Endothelial cell of umbilical vein (primary cell): ENCODE data around the gene ALDH3A2. TPM values are rescaled to one million over a fixed set of nuclear protein-coding genes. Genes with fewer than 3 reads are reported as not detected.

Source experiments
- BruUV-seq: library from RNA; stranded (reverse); fragments of 400-500 nt; replicated peaks from 2 replicates; lab custom pipeline; 2021; lab: Mats Ljungman, UMichigan
- CTCF ChIA-PET: fragments of 300-600, 350-600 bp; sonication (Branson Sonifier 250); formaldehyde crosslinking; loops from one replicate; lab custom pipeline; 2021; ENCODE audit warnings: antibody characterized with exemption, inconsistent platforms; lab: Charles Lee
- POLR2A ChIA-PET: fragments of 300-600, 350-600 bp; sonication (Branson Sonifier 250); formaldehyde crosslinking; loops from one replicate; lab custom pipeline; 2021; ENCODE audit warnings: antibody characterized with exemption, inconsistent platforms; lab: Charles Lee
- DNase-seq: peaks from one replicate; pipeline ENCODE4 v3.0.0-alpha.2; 2011; ENCODE audit warnings: low read depth, low spot score
- FAIRE-seq: peaks from 2 replicates; lab custom pipeline; 2011; peaks lifted over from hg19 to GRCh38; lab: Jason Lieb, UNC
- H2AFZ ChIP-seq: 2 replicates; pipeline ENCODE4 v1.6.0; 2012; ENCODE audit warnings: low read depth, low read length, control low read depth, inconsistent platforms
- H3K27ac ChIP-seq: 2 replicates; pipeline ENCODE4 v1.5.1; 2011; ENCODE audit warnings: low read depth, mild to moderate bottlenecking, control low read depth, low read length, moderate library complexity; ENCODE audit not compliant: insufficient read depth
- H3K27me3 ChIP-seq, 2 experiments: 2 replicates each; pipeline versions ENCODE4 v1.6.0 to v1.6.1; 2011; ENCODE audit warnings: low read length in 2 of 2, mixed read lengths in 1 of 2; ENCODE audit not compliant: control insufficient read depth in 2 of 2, insufficient read depth in 2 of 2
- H3K36me3 ChIP-seq, 2 experiments: 2 replicates in 1 of 2; 3 replicates in 1 of 2; pipeline ENCODE4 v1.5.1; 2011; ENCODE audit warnings: low read length in 2 of 2, mild to moderate bottlenecking in 1 of 2, moderate library complexity in 1 of 2; ENCODE audit not compliant: control insufficient read depth in 2 of 2, insufficient read depth in 2 of 2; ENCODE audit errors: extremely low read depth in 1 of 2
- H3K4me1 ChIP-seq: 3 replicates; pipeline ENCODE4 v1.5.1; 2011; ENCODE audit warnings: mild to moderate bottlenecking, low read length; ENCODE audit not compliant: control insufficient read depth, insufficient read depth; ENCODE audit errors: extremely low read depth
- H3K4me2 ChIP-seq: 2 replicates; pipeline ENCODE4 v1.6.1; 2011; ENCODE audit warnings: low read length, control low read depth, mixed read lengths; ENCODE audit not compliant: insufficient read depth
- H3K4me3 ChIP-seq, 3 experiments: fragments of 200-600 bp in 1 of 3; sonication (generic), shearing (Covaris generic) in 1 of 3; replicated peaks in 1 of 3; 2 replicates each; pipeline ENCODE4 v1.5.1; 2011 to 2016; ENCODE audit warnings: control low read depth in 3 of 3, low read length in 3 of 3, mild to moderate bottlenecking in 2 of 3, inconsistent platforms in 1 of 3, low read depth in 1 of 3, moderate library complexity in 1 of 3; ENCODE audit not compliant: insufficient read depth in 1 of 3
- H3K79me2 ChIP-seq: 2 replicates; pipeline ENCODE4 v1.6.0; 2012; ENCODE audit warnings: low read length, inconsistent platforms; ENCODE audit not compliant: control insufficient read depth, insufficient read depth
- H3K9ac ChIP-seq: replicated peaks from 2 replicates; pipeline ENCODE3; 2011; ENCODE audit warnings: low read length, control low read depth; ENCODE audit not compliant: insufficient read depth; ENCODE audit errors: extremely low read depth
- H3K9me1 ChIP-seq: replicated peaks from 3 replicates; pipeline ENCODE4 v1.6.0; 2011; ENCODE audit warnings: mild to moderate bottlenecking, low read length; ENCODE audit not compliant: control insufficient read depth, insufficient read depth; ENCODE audit errors: extremely low read depth
- H3K9me3 ChIP-seq: replicated peaks from 2 replicates; pipeline ENCODE4 v1.5.1; 2012; ENCODE audit warnings: low read length, inconsistent platforms; ENCODE audit not compliant: control insufficient read depth, insufficient read depth
- H4K20me1 ChIP-seq: replicated peaks from 2 replicates; pipeline ENCODE3; 2011; ENCODE audit warnings: mild to moderate bottlenecking, low read length; ENCODE audit not compliant: control insufficient read depth, insufficient read depth; ENCODE audit errors: extremely low read depth
- EZH2 ChIP-seq: IDR thresholded peaks from 2 replicates; pipeline ENCODE4 v1.6.1; 2012; ENCODE audit warnings: borderline replicate concordance, low read depth, mild to moderate bottlenecking, moderate library complexity, low read length, inconsistent platforms; ENCODE audit not compliant: severe bottlenecking
- FOS ChIP-seq: IDR thresholded peaks from 2 replicates; pipeline ENCODE4 v1.6.1; 2011; ENCODE audit warnings: mild to moderate bottlenecking, low read length, moderate library complexity, borderline replicate concordance; ENCODE audit not compliant: insufficient read depth
- GATA2 ChIP-seq: IDR thresholded peaks from 2 replicates; pipeline ENCODE4 v1.7.0; 2011; ENCODE audit warnings: low read depth, mild to moderate bottlenecking, moderate library complexity, mixed read lengths, low read length; ENCODE audit not compliant: insufficient read length, insufficient read depth
- JUN ChIP-seq: IDR thresholded peaks from 2 replicates; pipeline ENCODE4 v1.6.1; 2011; ENCODE audit warnings: borderline replicate concordance, low read depth; ENCODE audit not compliant: insufficient read length, insufficient read depth
- MYC ChIP-seq: IDR thresholded peaks from one replicate; pipeline ENCODE4 v1.6.1; 2011; ENCODE audit warnings: mild to moderate bottlenecking, low read depth, low read length
- POLR2A ChIP-seq: IDR thresholded peaks from 2 replicates; pipeline ENCODE4 v1.6.1; 2012; ENCODE audit warnings: low read depth, mild to moderate bottlenecking, control low read depth, low read length
- POLR2AphosphoS5 ChIP-seq: IDR thresholded peaks from 2 replicates; pipeline ENCODE4 v1.6.1; 2012; ENCODE audit warnings: low read depth, mild to moderate bottlenecking, control low read depth, low read length, moderate library complexity; ENCODE audit not compliant: insufficient read depth
- dilution Hi-C: fragments of 300-500 bp; cut with MboI; formaldehyde crosslinking; loops from one replicate; pipeline ENCODE4 v1.15.0; 2019; ENCODE audit warnings: low sequenced_read_pairs; ENCODE audit not compliant: extremely low pct_ligation_motif_present
- intact Hi-C: fragments of 100-400 bp; cut with micrococcal nuclease; formaldehyde crosslinking; loops from one replicate; pipeline ENCODE4 v1.10.0; 2022
- polyA plus RNA-seq, 4 experiments: library from polyadenylated mRNA; depleted of rRNA in 3 of 4; stranded (reverse) in 3 of 4; unstranded in 1 of 4; fragments of >200 nt; gene quantifications; 2 replicates each; pipeline versions ENCODE4 v1.2.1 to v1.2.3, GENCODE V29; 2011 to 2012; ENCODE audit warnings: missing spikeins in 1 of 4
- total RNA-seq: library from RNA; stranded (reverse); gene quantifications from 2 replicates; pipeline ENCODE4 v1.2.3, GENCODE V29; 2021
- TF ChIP-seq, protein P1 (sequence below), 2 donors: IDR thresholded peaks; 1 replicate in 1 of 2; 2 replicates in 1 of 2; pipeline ENCODE4 v1.5.1; 2011; ENCODE audit warnings: low read length in 2 of 2, mild to moderate bottlenecking in 2 of 2, moderate library complexity in 2 of 2, control low read depth in 1 of 2, inconsistent platforms in 1 of 2, low read depth in 1 of 2; ENCODE audit not compliant: insufficient read depth in 1 of 2; ENCODE audit errors: extremely low read depth in 1 of 2
- TF ChIP-seq, protein P2 (sequence below): IDR thresholded peaks from 2 replicates; pipeline ENCODE4 v1.6.1; 2011; ENCODE audit not compliant: insufficient read depth, insufficient read length

Gene ALDH3A2
- total and polyA plus RNA-seq, 2 donors (not counting 3 experiments of a cell fraction or from before 2014, with no cell fraction given): 16.7 to 36.5 TPM

DNA sequence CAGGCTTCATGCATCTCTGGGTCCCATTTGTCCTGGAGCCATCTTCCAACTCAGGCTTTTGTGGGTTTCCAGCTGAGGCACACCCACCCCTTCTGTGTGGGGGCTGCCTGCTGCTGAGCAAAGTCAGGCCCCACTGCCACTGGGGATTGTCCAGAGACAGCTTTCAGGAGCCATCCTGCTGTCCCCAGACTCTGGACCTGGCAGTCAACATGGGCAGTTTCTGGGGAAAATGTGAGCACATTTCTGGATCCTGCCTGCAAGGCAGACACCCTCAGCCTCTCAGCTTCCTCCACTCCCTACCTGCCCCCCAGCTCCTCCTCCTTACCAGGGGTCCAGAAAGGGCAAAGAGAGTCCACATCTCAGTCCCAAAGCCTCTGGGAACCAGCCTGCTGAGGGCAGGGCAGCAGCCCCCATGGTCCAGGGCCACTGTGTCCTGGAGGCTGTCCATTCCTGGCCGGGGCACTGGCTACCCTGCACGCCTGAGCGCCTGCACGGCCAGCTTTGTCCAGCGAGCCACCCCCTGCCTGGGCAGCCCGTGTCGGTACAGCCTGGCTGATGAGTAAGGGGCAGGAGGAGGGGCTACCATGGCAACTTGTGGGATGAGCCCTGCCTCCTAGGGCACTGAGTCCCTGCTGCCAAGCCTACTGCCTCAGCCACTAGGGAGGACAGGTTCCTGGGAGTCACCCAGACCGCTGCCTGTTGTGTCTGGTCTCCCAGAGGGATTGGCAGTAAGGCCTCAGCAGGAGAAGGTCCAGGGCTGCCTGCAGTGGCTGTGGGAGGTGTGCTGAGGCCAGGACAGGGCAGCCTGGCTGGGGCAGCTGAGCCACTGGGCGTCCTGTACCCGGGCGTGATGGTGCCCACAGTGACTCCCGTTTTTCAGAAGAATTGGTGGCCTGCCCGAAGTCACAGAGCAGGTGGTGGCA is 67.8 kb downstream of the ALDH3A2 start, which contains the start of gene SLC47A2:
SLC47A2 (minus strand) TSS at position 477 of the 923 bp plus-strand sequence; CDS start at position 448, 29 bp downstream.
- no peak within 1 kb of the TSS for H3K9ac ChIP-seq
- no peak within 1 kb of the TSS for H2AFZ ChIP-seq
- no peaks in the 10 kb centered on the region for H3K36me3 ChIP-seq
- H3K9me1 ChIP-seq: no peaks in the 10 kb centered on the region
- H3K9me3 ChIP-seq: no peaks in the 10 kb centered on the region
- TF ChIP-seq, protein P1, sequence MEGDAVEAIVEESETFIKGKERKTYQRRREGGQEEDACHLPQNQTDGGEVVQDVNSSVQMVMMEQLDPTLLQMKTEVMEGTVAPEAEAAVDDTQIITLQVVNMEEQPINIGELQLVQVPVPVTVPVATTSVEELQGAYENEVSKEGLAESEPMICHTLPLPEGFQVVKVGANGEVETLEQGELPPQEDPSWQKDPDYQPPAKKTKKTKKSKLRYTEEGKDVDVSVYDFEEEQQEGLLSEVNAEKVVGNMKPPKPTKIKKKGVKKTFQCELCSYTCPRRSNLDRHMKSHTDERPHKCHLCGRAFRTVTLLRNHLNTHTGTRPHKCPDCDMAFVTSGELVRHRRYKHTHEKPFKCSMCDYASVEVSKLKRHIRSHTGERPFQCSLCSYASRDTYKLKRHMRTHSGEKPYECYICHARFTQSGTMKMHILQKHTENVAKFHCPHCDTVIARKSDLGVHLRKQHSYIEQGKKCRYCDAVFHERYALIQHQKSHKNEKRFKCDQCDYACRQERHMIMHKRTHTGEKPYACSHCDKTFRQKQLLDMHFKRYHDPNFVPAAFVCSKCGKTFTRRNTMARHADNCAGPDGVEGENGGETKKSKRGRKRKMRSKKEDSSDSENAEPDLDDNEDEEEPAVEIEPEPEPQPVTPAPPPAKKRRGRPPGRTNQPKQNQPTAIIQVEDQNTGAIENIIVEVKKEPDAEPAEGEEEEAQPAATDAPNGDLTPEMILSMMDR (IDR thresholded peaks at IDR 0.05; ENCODE audit: extremely low read depth in 1 of 2, insufficient read depth in 1 of 2, low read depth in 1 of 2, low read length in 2 of 2): no peak
- TF ChIP-seq, protein P2, sequence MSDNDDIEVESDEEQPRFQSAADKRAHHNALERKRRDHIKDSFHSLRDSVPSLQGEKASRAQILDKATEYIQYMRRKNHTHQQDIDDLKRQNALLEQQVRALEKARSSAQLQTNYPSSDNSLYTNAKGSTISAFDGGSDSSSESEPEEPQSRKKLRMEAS: no peak
- TF ChIP-seq POLR2A (no peak), POLR2AphosphoS5 (no peak), GATA2 (no peak), JUN (no peak), MYC (no peak), FOS (no peak), EZH2 (no peak)
- POLR2A ChIA-PET: no interaction called here
- intact Hi-C loops (no loop called here), dilution Hi-C loops (no loop called here)
- no peaks in the 10 kb centered on the region for H4K20me1 ChIP-seq
- H3K27me3 ChIP-seq: no peaks in the 10 kb centered on the region
- H3K27ac ChIP-seq: no peak within 1 kb of the TSS
- FAIRE-seq: no peak
- H3K79me2 ChIP-seq: no peaks in the 10 kb centered on the region
- no peak for DNase-seq
- BruUV-seq: no TSS peak
- no peak within 1 kb of the TSS for H3K4me3 ChIP-seq
- CTCF ChIA-PET: interaction anchor here (1.6 kb wide), 1 partner anchor 46 kb away, joined by 4 read pairs; no protein-coding TSS in a partner anchor
- H3K4me2 ChIP-seq: no peak within 1 kb of the TSS
- H3K4me1 ChIP-seq: no peaks in the 10 kb centered on the region
